HEK293 (cell line): ENCODE data around the gene MAN2A2.

Experiments used
- CTCF ChIA-PET: fragments of 350-600 bp; formaldehyde crosslinking; extraction: SDS; loops from one replicate; lab custom pipeline; 2021; ENCODE audit warnings: antibody characterized with exemption; lab: Yijun Ruan, JAX
- POLR2A ChIA-PET: fragments of 300-600 bp; formaldehyde crosslinking; extraction: SDS; loops from one replicate; lab custom pipeline; 2020; ENCODE audit warnings: antibody characterized with exemption, inconsistent platforms; lab: Yijun Ruan, JAX
- H3K27ac ChIP-seq: fragments of 200-500 bp; sonication (Bioruptor generic); 2 replicates; pipeline ENCODE4 v1.5.1; 2014; ENCODE audit warnings: low read depth, low read length, control low read depth, inconsistent platforms; ENCODE audit errors: extremely low read depth
- H3K36me3 ChIP-seq, 2 experiments: fragments of 200-500 bp in 1 of 2; sonication (Bioruptor generic) in 1 of 2; 1 replicate in 1 of 2; 2 replicates in 1 of 2; pipeline ENCODE4 v1.5.1; 2014 to 2017; ENCODE audit warnings: inconsistent platforms in 2 of 2, low read length in 2 of 2; ENCODE audit not compliant: control insufficient read depth in 2 of 2, insufficient read depth in 1 of 2
- H3K4me1 ChIP-seq: fragments of 200-500 bp; sonication (Bioruptor generic); 2 replicates; pipeline ENCODE4 v1.5.1; 2014; ENCODE audit warnings: mild to moderate bottlenecking, low read length, inconsistent platforms; ENCODE audit not compliant: control insufficient read depth, insufficient read depth
- H3K4me3 ChIP-seq: 2 replicates; pipeline ENCODE4 v1.5.1; 2011; ENCODE audit warnings: low read depth, mild to moderate bottlenecking, control low read depth, low read length, moderate library complexity
- H3K9me3 ChIP-seq: fragments of 200-500 bp; sonication (Bioruptor generic); 2 replicates; pipeline ENCODE4 v1.5.1; 2014; ENCODE audit warnings: low read depth, low read length, inconsistent platforms; ENCODE audit not compliant: control insufficient read depth, insufficient read depth
- OVOL3 ChIP-seq: fragments of 450-650 bp; formaldehyde crosslinking; IDR thresholded peaks from 2 replicates; pipeline ENCODE4 v1.5.1; 2016; ENCODE audit warnings: missing biosample characterization, missing genetic modification characterization
- SCRT2 ChIP-seq: fragments of 450-650 bp; formaldehyde crosslinking; IDR thresholded peaks from 2 replicates; pipeline ENCODE4 v1.5.1; 2016; ENCODE audit warnings: missing biosample characterization, missing genetic modification characterization
- TRIM28 ChIP-seq: IDR thresholded peaks from 2 replicates; pipeline ENCODE4 v1.6.1; 2011; ENCODE audit warnings: low read length, control low read depth, borderline replicate concordance
- ZBTB21 ChIP-seq: fragments of 450-650 bp; formaldehyde crosslinking; IDR thresholded peaks from 2 replicates; pipeline ENCODE4 v1.5.1; 2017; ENCODE audit warnings: missing biosample characterization, missing genetic modification characterization
- ZNF138 ChIP-seq: fragments of 450-650 bp; formaldehyde crosslinking; IDR thresholded peaks from 2 replicates; pipeline ENCODE4 v1.5.1; 2016; ENCODE audit warnings: missing biosample characterization, missing genetic modification characterization, borderline replicate concordance
- ZNF24 ChIP-seq: fragments of 450-650 bp; formaldehyde crosslinking; IDR thresholded peaks from 2 replicates; pipeline ENCODE4 v1.5.1; 2016; ENCODE audit warnings: missing biosample characterization, missing genetic modification characterization
- ZNF311 ChIP-seq: fragments of 450-650 bp; formaldehyde crosslinking; IDR thresholded peaks from 2 replicates; pipeline ENCODE4 v1.5.1; 2017; ENCODE audit warnings: missing biosample characterization, missing genetic modification characterization, borderline replicate concordance
- ZNF449 ChIP-seq: fragments of 450-650 bp; formaldehyde crosslinking; IDR thresholded peaks from 2 replicates; pipeline ENCODE4 v1.5.1; 2017; ENCODE audit warnings: missing biosample characterization, mild to moderate bottlenecking, missing genetic modification characterization, moderate library complexity
- ZNF585B ChIP-seq: fragments of 450-650 bp; formaldehyde crosslinking; IDR thresholded peaks from 2 replicates; pipeline ENCODE4 v1.5.1; 2016; ENCODE audit warnings: missing biosample characterization, missing genetic modification characterization
- ZNF654 ChIP-seq: fragments of 450-650 bp; formaldehyde crosslinking; IDR thresholded peaks from 2 replicates; pipeline ENCODE4 v1.5.1; 2016; ENCODE audit warnings: low read depth, missing biosample characterization, missing genetic modification characterization
- ZNF701 ChIP-seq: fragments of 450-650 bp; formaldehyde crosslinking; IDR thresholded peaks from 2 replicates; pipeline ENCODE4 v1.5.1; 2016; ENCODE audit warnings: missing biosample characterization, missing genetic modification characterization
- ZNF76 ChIP-seq: fragments of 450-650 bp; formaldehyde crosslinking; IDR thresholded peaks from 2 replicates; pipeline ENCODE4; 2016; ENCODE audit warnings: low read depth, missing biosample characterization, missing genetic modification characterization, borderline replicate concordance
- ZNF792 ChIP-seq: fragments of 450-650 bp; formaldehyde crosslinking; IDR thresholded peaks from 2 replicates; pipeline ENCODE4 v1.5.1; 2016; ENCODE audit warnings: missing biosample characterization, missing genetic modification characterization
- TF ChIP-seq, protein P1 (sequence below): fragments of 450-650 bp; formaldehyde crosslinking; IDR thresholded peaks from 2 replicates; pipeline ENCODE4 v1.5.1; 2016; ENCODE audit warnings: missing biosample characterization, missing genetic modification characterization
- TF ChIP-seq, protein P2 (sequence below): fragments of 450-650 bp; formaldehyde crosslinking; IDR thresholded peaks from 2 replicates; pipeline ENCODE4 v1.5.1; 2016; ENCODE audit warnings: missing biosample characterization, missing genetic modification characterization
- TF ChIP-seq, protein P3 (sequence below): fragments of 450-650 bp; formaldehyde crosslinking; IDR thresholded peaks from 2 replicates; pipeline ENCODE4 v1.5.1; 2016; ENCODE audit warnings: missing biosample characterization, missing genetic modification characterization

The MAN2A2 gene

DNA sequence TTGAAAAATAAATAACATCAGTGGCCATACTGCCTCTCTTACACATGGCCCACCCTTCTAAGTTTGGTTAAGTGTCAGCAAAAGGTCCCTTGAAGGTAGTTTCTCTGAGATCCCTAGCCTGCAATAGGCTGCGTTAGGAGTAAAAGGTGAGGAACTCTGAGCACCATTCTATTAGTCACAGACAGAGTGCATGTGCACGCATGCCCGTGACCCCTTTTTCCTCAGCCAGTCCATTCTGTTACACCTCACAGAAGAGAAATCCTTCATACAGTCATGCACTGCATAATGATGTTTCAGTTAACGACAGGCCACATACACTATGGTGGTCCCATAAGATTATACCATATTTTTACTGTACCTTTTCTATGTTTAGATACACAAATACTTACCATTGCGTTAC is 64.1 kb downstream of the MAN2A2 start:
- ChIA-PET POLR2A (interaction anchor here (1.1 to 1.9 kb wide), 2 partner anchors 10 to 27 kb away, joined by 4 to 13 read pairs; partner anchors contain the start of gene PRC1), CTCF (interaction anchor here (0.6 to 3.3 kb wide), 3 partner anchors 10 to 834 kb away, joined by 3 to 54 read pairs (median 4); partner anchors contain the start of gene RCCD1)
- Histone ChIP-seq H3K36me3 (peaks cover 92 to 95% of the 10 kb centered on the region in 2 experiments), H3K4me3 (no peak overlapping the region), H3K4me1 (no peaks in the 10 kb centered on the region), H3K27ac (no peak overlapping the region), H3K9me3 (no peaks in the 10 kb centered on the region)
- TF ChIP-seq ZNF311 (no peak), ZNF701 (tag by site-specific recombination) (no peak), OVOL3 (tag by site-specific recombination) (no peak), ZNF138 (tag by site-specific recombination) (no peak)

DNA sequence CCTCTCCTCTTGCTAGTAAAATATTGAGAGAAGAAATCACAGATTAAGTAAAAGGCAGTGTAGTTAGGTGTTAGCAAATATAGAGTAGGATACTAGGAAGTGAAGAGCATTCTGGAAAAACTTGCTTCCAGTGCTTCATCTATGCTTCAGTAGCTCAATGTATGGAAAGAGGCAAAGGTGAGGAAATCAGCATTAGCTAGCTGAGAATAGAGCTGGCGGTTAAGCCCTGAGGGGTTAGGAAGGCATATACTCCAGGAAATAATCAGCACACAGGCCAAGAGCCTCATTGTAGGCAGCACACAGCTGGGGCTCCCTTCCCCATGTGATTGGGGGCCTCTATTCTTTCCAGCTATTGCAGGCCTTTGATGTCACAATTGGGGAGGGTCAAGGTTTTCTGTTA is 65.3 kb downstream of the MAN2A2 start:
- CTCF ChIA-PET: interaction anchor here (0.6 to 3.3 kb wide), 5 partner anchors 9 to 65 kb away, joined by 3 to 54 read pairs (median 3); partner anchors contain the start of genes HDDC3 and RCCD1
- Histone ChIP-seq H3K36me3 (peaks cover 93 to 98% of the 10 kb centered on the region in 2 experiments), H3K4me3 (no peak overlapping the region), H3K9me3 (no peaks in the 10 kb centered on the region), H3K27ac (no peak overlapping the region), H3K4me1 (no peaks in the 10 kb centered on the region)
- TF ChIP-seq ZNF449 (tag by site-specific recombination) (no peak), ZNF76 (tag by site-specific recombination) (no peak), SCRT2 (no peak), ZBTB21 (no peak), ZNF585B (tag by site-specific recombination) (no peak), ZNF792 (tag by site-specific recombination) (no peak), ZNF24 (tag by site-specific recombination) (no peak), TRIM28 (no peak), ZNF654 (tag by site-specific recombination) (no peak)
- TF ChIP-seq, protein P1, sequence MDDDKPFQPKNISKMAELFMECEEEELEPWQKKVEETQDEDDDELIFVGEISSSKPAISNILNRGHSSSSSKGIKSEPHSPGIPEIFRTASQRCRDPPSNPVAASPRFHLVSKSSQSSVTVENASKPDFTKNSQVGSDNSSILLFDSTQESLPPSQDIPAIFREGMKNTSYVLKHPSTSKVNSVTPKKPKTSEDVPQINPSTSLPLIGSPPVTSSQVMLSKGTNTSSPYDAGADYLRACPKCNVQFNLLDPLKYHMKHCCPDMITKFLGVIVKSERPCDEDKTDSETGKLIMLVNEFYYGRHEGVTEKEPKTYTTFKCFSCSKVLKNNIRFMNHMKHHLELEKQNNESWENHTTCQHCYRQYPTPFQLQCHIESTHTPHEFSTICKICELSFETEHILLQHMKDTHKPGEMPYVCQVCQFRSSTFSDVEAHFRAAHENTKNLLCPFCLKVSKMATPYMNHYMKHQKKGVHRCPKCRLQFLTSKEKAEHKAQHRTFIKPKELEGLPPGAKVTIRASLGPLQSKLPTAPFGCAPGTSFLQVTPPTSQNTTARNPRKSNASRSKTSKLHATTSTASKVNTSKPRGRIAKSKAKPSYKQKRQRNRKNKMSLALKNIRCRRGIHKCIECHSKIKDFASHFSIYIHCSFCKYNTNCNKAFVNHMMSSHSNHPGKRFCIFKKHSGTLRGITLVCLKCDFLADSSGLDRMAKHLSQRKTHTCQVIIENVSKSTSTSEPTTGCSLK (tag by site-specific recombination): no peak
- TF ChIP-seq, protein P2, sequence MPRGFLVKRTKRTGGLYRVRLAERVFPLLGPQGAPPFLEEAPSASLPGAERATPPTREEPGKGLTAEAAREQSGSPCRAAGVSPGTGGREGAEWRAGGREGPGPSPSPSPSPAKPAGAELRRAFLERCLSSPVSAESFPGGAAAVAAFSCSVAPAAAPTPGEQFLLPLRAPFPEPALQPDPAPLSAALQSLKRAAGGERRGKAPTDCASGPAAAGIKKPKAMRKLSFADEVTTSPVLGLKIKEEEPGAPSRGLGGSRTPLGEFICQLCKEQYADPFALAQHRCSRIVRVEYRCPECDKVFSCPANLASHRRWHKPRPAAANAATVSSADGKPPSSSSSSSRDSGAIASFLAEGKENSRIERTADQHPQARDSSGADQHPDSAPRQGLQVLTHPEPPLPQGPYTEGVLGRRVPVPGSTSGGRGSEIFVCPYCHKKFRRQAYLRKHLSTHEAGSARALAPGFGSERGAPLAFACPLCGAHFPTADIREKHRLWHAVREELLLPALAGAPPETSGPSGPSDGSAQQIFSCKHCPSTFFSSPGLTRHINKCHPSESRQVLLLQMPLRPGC (tag by site-specific recombination): no peak
- TF ChIP-seq, protein P3, sequence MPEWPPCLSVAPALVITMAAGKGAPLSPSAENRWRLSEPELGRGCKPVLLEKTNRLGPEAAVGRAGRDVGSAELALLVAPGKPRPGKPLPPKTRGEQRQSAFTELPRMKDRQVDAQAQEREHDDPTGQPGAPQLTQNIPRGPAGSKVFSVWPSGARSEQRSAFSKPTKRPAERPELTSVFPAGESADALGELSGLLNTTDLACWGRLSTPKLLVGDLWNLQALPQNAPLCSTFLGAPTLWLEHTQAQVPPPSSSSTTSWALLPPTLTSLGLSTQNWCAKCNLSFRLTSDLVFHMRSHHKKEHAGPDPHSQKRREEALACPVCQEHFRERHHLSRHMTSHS: no peak
- TF ChIP-seq, all 188 proteins: peak for 0
- POLR2A ChIA-PET: interaction anchor here (0.6 kb wide), 1 partner anchor 10 kb away, joined by 3 read pairs; no protein-coding TSS in a partner anchor
